GM12872 (cell line): ENCODE results near the gene ATAD1.

ENCODE experiments used
- TF ChIP-seq, protein P1 (sequence below): IDR thresholded peaks from 3 replicates; pipeline ENCODE4 v1.5.1; 2011; ENCODE audit warnings: low read depth, mild to moderate bottlenecking, low read length, moderate library complexity; ENCODE audit not compliant: insufficient read depth

The ATAD1 gene, protein sequence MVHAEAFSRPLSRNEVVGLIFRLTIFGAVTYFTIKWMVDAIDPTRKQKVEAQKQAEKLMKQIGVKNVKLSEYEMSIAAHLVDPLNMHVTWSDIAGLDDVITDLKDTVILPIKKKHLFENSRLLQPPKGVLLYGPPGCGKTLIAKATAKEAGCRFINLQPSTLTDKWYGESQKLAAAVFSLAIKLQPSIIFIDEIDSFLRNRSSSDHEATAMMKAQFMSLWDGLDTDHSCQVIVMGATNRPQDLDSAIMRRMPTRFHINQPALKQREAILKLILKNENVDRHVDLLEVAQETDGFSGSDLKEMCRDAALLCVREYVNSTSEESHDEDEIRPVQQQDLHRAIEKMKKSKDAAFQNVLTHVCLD

DNA sequence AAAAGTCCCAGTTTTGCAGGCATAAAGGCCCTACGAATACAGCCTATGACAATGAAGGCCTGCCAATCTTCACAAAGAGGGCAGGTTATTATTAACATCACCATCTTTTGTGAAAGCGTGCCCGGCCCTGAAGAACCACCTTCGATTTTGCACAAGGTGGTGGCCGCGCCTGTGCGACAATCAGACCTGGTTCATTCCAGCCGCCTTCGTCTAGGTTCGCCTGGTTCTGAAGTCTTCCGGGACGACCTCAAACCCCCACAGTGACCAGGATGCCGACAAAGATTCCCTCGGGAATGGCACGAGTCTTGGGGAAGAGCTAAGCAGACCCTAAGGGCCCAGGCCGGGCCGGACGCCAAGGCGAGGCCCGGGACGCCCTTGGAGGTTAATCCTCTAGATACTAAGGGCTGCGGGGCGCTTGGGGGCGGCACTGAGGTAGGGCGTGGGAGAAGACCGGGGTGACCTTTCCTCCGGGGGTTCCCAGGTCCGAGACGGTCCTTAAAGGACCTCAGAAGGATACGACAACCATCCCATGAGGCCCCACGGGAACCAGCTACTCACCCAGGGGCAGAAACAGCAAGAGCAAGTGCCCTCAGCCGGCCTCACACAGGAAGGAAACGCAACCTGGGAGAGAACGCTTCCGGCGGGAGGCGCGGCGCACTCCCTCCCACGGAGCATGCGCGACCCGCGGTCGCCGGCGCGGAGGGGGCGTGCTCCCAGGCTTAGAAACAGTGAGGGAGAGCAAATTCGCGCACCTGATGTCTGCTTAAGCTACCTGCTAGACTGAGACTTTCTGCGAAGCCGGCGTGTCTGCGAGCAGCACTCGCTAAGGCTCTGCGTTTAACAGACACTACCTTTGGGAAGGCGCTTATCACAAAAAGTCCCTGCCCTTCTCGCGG is at the start of gene ATAD1:
Gene ATAD1 (minus strand): TSS at position 618 of the 896 bp plus-strand sequence. CDS start 3,627 bp downstream, outside the sequence.
- TF ChIP-seq, protein P1, sequence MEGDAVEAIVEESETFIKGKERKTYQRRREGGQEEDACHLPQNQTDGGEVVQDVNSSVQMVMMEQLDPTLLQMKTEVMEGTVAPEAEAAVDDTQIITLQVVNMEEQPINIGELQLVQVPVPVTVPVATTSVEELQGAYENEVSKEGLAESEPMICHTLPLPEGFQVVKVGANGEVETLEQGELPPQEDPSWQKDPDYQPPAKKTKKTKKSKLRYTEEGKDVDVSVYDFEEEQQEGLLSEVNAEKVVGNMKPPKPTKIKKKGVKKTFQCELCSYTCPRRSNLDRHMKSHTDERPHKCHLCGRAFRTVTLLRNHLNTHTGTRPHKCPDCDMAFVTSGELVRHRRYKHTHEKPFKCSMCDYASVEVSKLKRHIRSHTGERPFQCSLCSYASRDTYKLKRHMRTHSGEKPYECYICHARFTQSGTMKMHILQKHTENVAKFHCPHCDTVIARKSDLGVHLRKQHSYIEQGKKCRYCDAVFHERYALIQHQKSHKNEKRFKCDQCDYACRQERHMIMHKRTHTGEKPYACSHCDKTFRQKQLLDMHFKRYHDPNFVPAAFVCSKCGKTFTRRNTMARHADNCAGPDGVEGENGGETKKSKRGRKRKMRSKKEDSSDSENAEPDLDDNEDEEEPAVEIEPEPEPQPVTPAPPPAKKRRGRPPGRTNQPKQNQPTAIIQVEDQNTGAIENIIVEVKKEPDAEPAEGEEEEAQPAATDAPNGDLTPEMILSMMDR, result 0 out of 3 replicates have a peak, but pooled peaks have one; percentile 24

DNA sequence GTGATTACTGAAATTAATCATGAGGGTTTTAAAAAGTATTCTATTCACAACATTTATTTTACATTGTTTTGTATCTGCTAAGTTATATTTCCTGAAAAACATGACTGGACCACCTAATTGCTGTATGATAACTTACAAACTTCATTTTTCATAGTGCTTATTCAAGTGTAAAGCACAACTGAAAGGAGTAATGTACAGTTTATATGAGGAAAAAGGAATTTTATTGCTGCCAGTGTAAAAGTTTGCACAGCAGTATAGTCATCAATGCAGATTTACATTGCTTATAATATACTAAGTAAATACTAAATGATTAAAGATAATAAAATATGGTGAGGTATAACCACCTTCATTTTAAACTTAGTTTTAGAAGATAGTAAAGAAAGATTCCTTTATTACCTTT is 49.4 kb upstream of the ATAD1 start:
- TF ChIP-seq, protein P1, result no peak

DNA sequence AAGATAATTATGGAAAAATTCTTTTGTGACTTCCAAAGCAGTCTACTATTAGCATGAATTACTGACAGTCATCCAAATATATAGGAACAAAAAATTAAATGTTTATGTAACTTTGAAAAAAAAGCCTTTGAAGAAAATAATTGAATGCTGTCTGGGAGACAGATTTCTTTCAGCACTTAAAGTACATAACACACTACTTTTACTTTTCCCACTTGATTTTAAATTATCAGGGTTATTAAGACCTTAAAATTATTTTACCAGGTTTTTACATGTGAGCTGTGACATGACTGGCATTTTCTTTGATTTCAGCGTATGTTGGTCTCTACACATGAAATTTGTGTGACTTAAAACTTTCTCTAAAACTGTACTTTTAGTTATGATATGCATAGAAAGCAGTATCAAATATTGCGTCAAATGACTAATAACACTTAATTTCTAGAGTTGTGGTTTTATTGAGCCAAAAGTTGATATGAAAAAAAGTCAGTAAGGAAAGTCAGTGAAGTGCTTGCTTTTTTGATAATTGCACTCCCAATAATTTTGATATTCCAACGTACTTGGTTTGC is 48.5 kb upstream of the ATAD1 start:
- TF ChIP-seq, protein P1, result no peak

DNA sequence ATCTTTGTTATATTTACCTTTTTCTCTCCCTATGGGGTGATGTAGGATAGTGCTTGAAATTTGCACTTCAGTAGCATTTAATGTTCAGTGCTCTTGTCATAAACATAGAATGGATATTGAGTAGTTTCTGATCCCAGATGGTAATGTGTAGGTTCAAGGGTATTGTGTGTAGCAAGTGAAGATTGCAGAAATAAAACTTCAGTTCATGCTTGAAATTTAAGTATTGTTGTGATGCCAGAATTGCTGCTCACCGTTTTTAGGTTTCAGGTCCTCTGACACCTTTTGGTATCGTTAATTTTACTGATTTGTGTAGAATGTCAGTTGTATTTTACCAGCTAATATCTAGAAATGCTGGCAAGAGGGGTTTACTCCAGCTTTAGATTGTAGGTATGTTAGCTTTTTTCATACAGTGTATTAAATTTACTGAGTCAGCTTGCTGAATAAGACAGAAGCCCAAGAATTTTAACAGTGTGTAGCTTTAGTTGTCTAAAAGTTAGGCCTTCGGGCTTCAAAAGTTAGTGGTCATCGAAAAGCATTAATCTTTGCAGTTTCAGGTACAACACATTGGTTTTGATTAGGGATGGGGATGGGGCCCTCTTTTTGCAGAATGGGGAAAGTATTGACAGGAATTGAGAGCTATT is 47.3 kb upstream of the ATAD1 start:
- TF ChIP-seq, protein P1, result no peak

DNA sequence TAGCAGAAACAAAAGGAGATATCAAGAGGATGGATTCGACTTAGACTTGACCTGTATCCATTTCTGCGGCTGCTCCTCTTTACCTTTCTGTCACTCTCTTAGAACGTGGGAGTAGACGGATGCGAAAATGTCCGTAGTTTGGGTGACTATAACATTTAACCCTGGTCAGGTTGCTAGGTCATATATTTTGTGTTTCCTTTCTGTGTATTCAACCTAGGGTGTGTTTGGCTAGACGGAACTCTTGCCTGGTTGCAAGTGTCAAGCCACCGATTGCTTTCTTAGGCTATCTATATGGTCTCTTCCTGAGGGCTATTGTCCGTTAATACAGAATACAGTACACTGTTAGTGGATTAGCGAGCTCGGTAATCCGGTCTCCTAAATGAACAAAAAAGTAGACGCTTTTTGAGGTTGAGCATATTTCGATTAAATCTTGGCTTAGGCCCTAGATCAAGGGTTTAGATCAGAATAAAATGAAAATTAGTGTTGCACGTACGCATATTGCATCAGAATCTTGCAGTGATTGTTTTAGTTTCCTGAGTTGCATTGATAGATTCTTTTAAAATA is 46.6 kb upstream of the ATAD1 start:
- TF ChIP-seq, protein P1, result no peak

DNA sequence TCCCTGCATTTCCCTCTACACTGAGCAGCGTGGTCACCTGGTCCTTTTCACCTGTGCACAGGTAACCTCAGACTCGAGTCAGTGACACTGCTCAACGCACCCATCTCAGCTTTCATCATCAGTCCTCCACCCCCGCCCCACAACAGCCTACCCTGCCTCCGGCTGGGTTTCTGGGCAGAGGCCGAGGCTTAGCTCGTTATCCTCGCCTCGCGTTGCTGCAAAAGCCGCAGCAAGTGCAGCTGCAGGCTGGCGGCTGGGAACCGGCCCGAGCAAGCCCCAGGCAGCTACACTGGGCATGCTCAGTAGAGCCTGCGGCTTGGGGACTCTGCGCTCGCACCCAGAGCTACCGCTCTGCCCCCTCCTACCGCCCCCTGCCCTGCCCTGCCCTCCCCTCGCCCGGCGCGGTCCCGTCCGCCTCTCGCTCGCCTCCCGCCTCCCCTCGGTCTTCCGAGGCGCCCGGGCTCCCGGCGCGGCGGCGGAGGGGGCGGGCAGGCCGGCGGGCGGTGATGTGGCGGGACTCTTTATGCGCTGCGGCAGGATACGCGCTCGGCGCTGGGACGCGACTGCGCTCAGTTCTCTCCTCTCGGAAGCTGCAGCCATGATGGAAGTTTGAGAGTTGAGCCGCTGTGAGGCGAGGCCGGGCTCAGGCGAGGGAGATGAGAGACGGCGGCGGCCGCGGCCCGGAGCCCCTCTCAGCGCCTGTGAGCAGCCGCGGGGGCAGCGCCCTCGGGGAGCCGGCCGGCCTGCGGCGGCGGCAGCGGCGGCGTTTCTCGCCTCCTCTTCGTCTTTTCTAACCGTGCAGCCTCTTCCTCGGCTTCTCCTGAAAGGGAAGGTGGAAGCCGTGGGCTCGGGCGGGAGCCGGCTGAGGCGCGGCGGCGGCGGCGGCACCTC is 45.3 kb upstream of the ATAD1 start, which contains the start of the genes KLLN and PTEN:
Gene KLLN (minus strand): TSS at position 481 of the 891 bp plus-strand sequence. CDS start 1,046 bp downstream, outside the sequence.
Gene PTEN (plus strand): TSS at position 573 of the 891 bp plus-strand sequence. CDS start 845 bp downstream, outside the sequence.
- TF ChIP-seq, protein P1, result no peak
